Adrenal gland (tissue), 5 donors: ENCODE data around the gene CFAP74.

Experiments used
- CTCF ChIP-seq, 6 experiments: fragments of 450-650 bp in 4 of 6; fragments of 200-600 bp in 2 of 6; sonication (generic) in 1 of 6; IDR thresholded peaks; 1 replicate in 5 of 6; 2 replicates in 1 of 6; pipeline versions ENCODE4 v1.5.1 to v1.8.0; 2016 to 2021; ENCODE audit warnings: antibody characterized with exemption in 6 of 6, mild to moderate bottlenecking in 2 of 6, moderate library complexity in 1 of 6
- POLR2A ChIP-seq, 2 donors: fragments of 450-650 bp; IDR thresholded peaks; one replicate each; pipeline ENCODE4 v1.6.1; 2017; ENCODE audit warnings: antibody characterized with exemption in 2 of 2, mild to moderate bottlenecking in 2 of 2, moderate library complexity in 1 of 2
- donor health status: DM: no; HTN: no; CAD: no.

GRCh38 chr1:2047749-2048729 is 44.5 kb upstream of the CFAP74 start:
- TF ChIP-seq CTCF (IDR thresholded peaks at IDR 0.05) (no peak), POLR2A (IDR thresholded peaks at IDR 0.05) (no peak)
